Naive thymus-derived CD4-positive, alpha-beta T cell (primary cell): ENCODE results near the gene RSPO3. TPM values are rescaled to one million over a fixed set of nuclear protein-coding genes. Genes with fewer than 3 reads are reported as not detected.

Experiments
- ATAC-seq: fragments of 150-1000 bp; cut with Tn5 transposase; 2 replicates; pipeline ENCODE4 v1.10.0; 2021; ENCODE audit warnings: mild to moderate bottlenecking, moderate library complexity
- CTCF ChIA-PET: fragments of 350-600 bp; sonication (Branson Sonifier 250); formaldehyde crosslinking; loops from one replicate; lab custom pipeline; 2021; ENCODE audit warnings: antibody characterized with exemption; lab: Charles Lee
- POLR2A ChIA-PET: fragments of 350-600 bp; sonication (Branson Sonifier 250); formaldehyde crosslinking; loops from one replicate; lab custom pipeline; 2021; ENCODE audit warnings: antibody characterized with exemption, inconsistent platforms; lab: Charles Lee
- DNase-seq, 9 donors: peaks; one replicate each; pipeline versions ENCODE4 v3.0.0 to v3.0.0-alpha.2; 2020 to 2022; ENCODE audit warnings: mixed read lengths in 1 of 9
- H3K27ac ChIP-seq: one replicate; pipeline ENCODE4 v1.7.0; 2013; ENCODE audit warnings: mild to moderate bottlenecking, low read depth, low read length, moderate library complexity
- H3K27me3 ChIP-seq, 2 donors: one replicate each; pipeline ENCODE4 v1.7.0; 2013; ENCODE audit warnings: low read length in 2 of 2, mild to moderate bottlenecking in 2 of 2, moderate library complexity in 2 of 2; ENCODE audit not compliant: control insufficient read depth in 2 of 2, insufficient read depth in 2 of 2
- H3K36me3 ChIP-seq, 3 experiments: 1 replicate in 2 of 3; 2 replicates in 1 of 3; pipeline ENCODE4 v1.7.0; 2013; ENCODE audit warnings: low read length in 3 of 3, mild to moderate bottlenecking in 3 of 3, moderate library complexity in 1 of 3; ENCODE audit not compliant: insufficient read depth in 3 of 3, control insufficient read depth in 2 of 3
- H3K4me1 ChIP-seq, 2 donors: one replicate each; pipeline ENCODE4 v1.7.0; 2013; ENCODE audit warnings: low read length in 2 of 2, mild to moderate bottlenecking in 2 of 2, moderate library complexity in 1 of 2; ENCODE audit not compliant: control insufficient read depth in 2 of 2, insufficient read depth in 2 of 2
- H3K4me3 ChIP-seq: 2 replicates; pipeline ENCODE4 v1.7.0; 2013; ENCODE audit warnings: mild to moderate bottlenecking, low read length
- H3K9me3 ChIP-seq, 3 experiments: 1 replicate in 2 of 3; 2 replicates in 1 of 3; pipeline ENCODE4 v1.7.0; 2013; ENCODE audit warnings: low read length in 3 of 3; ENCODE audit not compliant: control insufficient read depth in 2 of 3
- H3K27ac Mint-ChIP-seq, 9 donors: one replicate each; pipeline ENCODE4 v1.8.0; 2020 to 2022; ENCODE audit warnings: mixed read lengths in 9 of 9, mild to moderate bottlenecking in 8 of 9, moderate library complexity in 5 of 9, inconsistent platforms in 2 of 9
- H3K27me3 Mint-ChIP-seq, 5 donors: one replicate each; pipeline ENCODE4 v1.8.0; 2021 to 2022; ENCODE audit warnings: mixed read lengths in 5 of 5, mild to moderate bottlenecking in 1 of 5
- H3K36me3 Mint-ChIP-seq, 5 donors: one replicate each; pipeline ENCODE4 v1.8.0; 2020 to 2022; ENCODE audit warnings: mixed read lengths in 5 of 5, mild to moderate bottlenecking in 3 of 5, inconsistent platforms in 1 of 5
- H3K4me1 Mint-ChIP-seq, 7 donors: one replicate each; pipeline ENCODE4 v1.8.0; 2020 to 2022; ENCODE audit warnings: mixed read lengths in 7 of 7, mild to moderate bottlenecking in 3 of 7, inconsistent platforms in 1 of 7
- H3K4me3 Mint-ChIP-seq, 10 donors: one replicate each; pipeline ENCODE4 v1.8.0; 2020 to 2022; ENCODE audit warnings: mild to moderate bottlenecking in 10 of 10, mixed read lengths in 10 of 10, moderate library complexity in 6 of 10, inconsistent platforms in 2 of 10
- H3K9me3 Mint-ChIP-seq, 11 donors: one replicate each; pipeline ENCODE4 v1.8.0; 2020 to 2022; ENCODE audit warnings: mixed read lengths in 11 of 11, mild to moderate bottlenecking in 4 of 11, inconsistent platforms in 1 of 11, moderate library complexity in 1 of 11
- intact Hi-C, 2 donors: fragments of 100-400 bp; cut with micrococcal nuclease; formaldehyde crosslinking; loops; one replicate each; pipeline ENCODE4 v1.15.1; 2023
- polyA plus RNA-seq, 2 donors: library from polyadenylated mRNA; unstranded; fragments of 300-500 nt; fragmentation: Illumina TruSeq; gene quantifications; one replicate each; pipeline ENCODE4 v1.2.3, GENCODE V29; 2021
- total RNA-seq, 6 experiments: library from RNA in 5 of 6; stranded (reverse) in 5 of 6; gene quantifications; 1 replicate in 5 of 6; 2 replicates in 1 of 6; pipeline ENCODE4 v1.2.3 and lab custom pipeline; 2021 to 2026

Gene RSPO3
- total and polyA plus RNA-seq, 7 experiments from 2014 or later, result not detected

GRCh38 chr6:127192911-127193541, 74.6 kb downstream of the RSPO3 start:
- Mint-ChIP-seq H3K4me3 (no peak overlapping the region), H3K27ac (no peak overlapping the region), H3K36me3 (no peaks in the 10 kb centered on the region), H3K27me3 (peaks cover 0 to 9% (median 6%) of the 10 kb centered on the region in 5 donors), H3K4me1 (no peaks in the 10 kb centered on the region), H3K9me3 (no peaks in the 10 kb centered on the region)
- ChIA-PET POLR2A (no interaction called here), CTCF (no interaction called here)
- Histone ChIP-seq H3K4me3 (no peak overlapping the region), H3K4me1 (no peaks in the 10 kb centered on the region), H3K36me3 (no peaks in the 10 kb centered on the region), H3K27me3 (no peaks in the 10 kb centered on the region), H3K27ac (no peak overlapping the region), H3K9me3 (no peaks in the 10 kb centered on the region)
- DNase-seq (no peak), ATAC-seq (peak; percentile 54)
- intact Hi-C loops, result no loop called here

GRCh38 chr6:127195833-127196232, 77.4 kb downstream of the RSPO3 start:
- Histone ChIP-seq H3K4me1 (no peaks in the 10 kb centered on the region), H3K27me3 (no peaks in the 10 kb centered on the region), H3K36me3 (no peaks in the 10 kb centered on the region), H3K27ac (no peak overlapping the region), H3K9me3 (no peaks in the 10 kb centered on the region), H3K4me3 (no peak overlapping the region)
- CTCF ChIA-PET, result no interaction called here
- no peak overlapping the region for H3K27ac Mint-ChIP-seq
- POLR2A ChIA-PET, result no interaction called here
- no peaks in the 10 kb centered on the region for H3K36me3 Mint-ChIP-seq
- ATAC-seq (no peak), DNase-seq (no peak)
- no peak overlapping the region for H3K4me3 Mint-ChIP-seq
- intact Hi-C loops, result no loop called here
- H3K27me3 Mint-ChIP-seq, result peaks cover 5 to 20% (median 13%) of the 10 kb centered on the region in 5 donors
- H3K9me3 Mint-ChIP-seq, result no peaks in the 10 kb centered on the region
- H3K4me1 Mint-ChIP-seq, result no peaks in the 10 kb centered on the region

GRCh38 chr6:127198549-127198948, 80.1 kb downstream of the RSPO3 start:
- Histone ChIP-seq H3K4me1 (no peaks in the 10 kb centered on the region), H3K9me3 (no peaks in the 10 kb centered on the region), H3K27me3 (no peaks in the 10 kb centered on the region), H3K36me3 (no peaks in the 10 kb centered on the region), H3K27ac (no peak overlapping the region), H3K4me3 (no peak overlapping the region)
- ChIA-PET CTCF (no interaction called here), POLR2A (no interaction called here)
- ATAC-seq (peak; percentile 72), DNase-seq (no peak)
- Mint-ChIP-seq H3K36me3 (no peaks in the 10 kb centered on the region), H3K9me3 (no peaks in the 10 kb centered on the region), H3K27ac (no peak overlapping the region), H3K4me1 (no peaks in the 10 kb centered on the region), H3K27me3 (peaks cover 10 to 26% (median 16%) of the 10 kb centered on the region in 5 donors), H3K4me3 (no peak overlapping the region)
- intact Hi-C loops, result no loop called here

- POLR2A ChIA-PET, result no interaction called here
- Histone ChIP-seq H3K9me3 (no peaks in the 10 kb centered on the region), H3K27me3 (no peaks in the 10 kb centered on the region), H3K36me3 (no peaks in the 10 kb centered on the region), H3K4me3 (no peak overlapping the region), H3K4me1 (no peaks in the 10 kb centered on the region), H3K27ac (no peak overlapping the region)
- peaks cover 10 to 30% (median 19%) of the 10 kb centered on the region in 5 donors for H3K27me3 Mint-ChIP-seq
- no peak overlapping the region for H3K27ac Mint-ChIP-seq
- no peaks in the 10 kb centered on the region for H3K9me3 Mint-ChIP-seq
- H3K4me3 Mint-ChIP-seq, result no peak overlapping the region
- ATAC-seq, result no peak
- intact Hi-C loops, result no loop called here
- CTCF ChIA-PET, result no interaction called here
- DNase-seq, result no peak
- H3K4me1 Mint-ChIP-seq, result no peaks in the 10 kb centered on the region
- H3K36me3 Mint-ChIP-seq, result no peaks in the 10 kb centered on the region
These were observed 81.0 kb downstream of the RSPO3 start for GRCh38 chr6:127199470-127199869.

GRCh38 chr6:127200114-127200513, 81.6 kb downstream of the RSPO3 start:
- H3K4me3 ChIP-seq, result no peak overlapping the region
- no peak overlapping the region for H3K27ac ChIP-seq
- Mint-ChIP-seq H3K4me3 (no peak overlapping the region), H3K4me1 (no peaks in the 10 kb centered on the region), H3K9me3 (no peaks in the 10 kb centered on the region), H3K27me3 (peaks cover 15 to 36% (median 21%) of the 10 kb centered on the region in 5 donors), H3K36me3 (no peaks in the 10 kb centered on the region), H3K27ac (no peak overlapping the region)
- H3K36me3 ChIP-seq, result no peaks in the 10 kb centered on the region
- H3K27me3 ChIP-seq, result no peaks in the 10 kb centered on the region
- intact Hi-C loops, result no loop called here
- ChIA-PET CTCF (no interaction called here), POLR2A (no interaction called here)
- DNase-seq (no peak), ATAC-seq (no peak)
- no peaks in the 10 kb centered on the region for H3K4me1 ChIP-seq
- no peaks in the 10 kb centered on the region for H3K9me3 ChIP-seq

GRCh38 chr6:127201321-127201720, 82.8 kb downstream of the RSPO3 start:
- Histone ChIP-seq H3K9me3 (no peaks in the 10 kb centered on the region), H3K4me3 (no peak overlapping the region), H3K27ac (no peak overlapping the region), H3K4me1 (no peaks in the 10 kb centered on the region), H3K27me3 (no peaks in the 10 kb centered on the region), H3K36me3 (no peaks in the 10 kb centered on the region)
- intact Hi-C loops, result no loop called here
- CTCF ChIA-PET, result no interaction called here
- Mint-ChIP-seq H3K27ac (no peak overlapping the region), H3K4me3 (no peak overlapping the region), H3K9me3 (no peaks in the 10 kb centered on the region), H3K36me3 (no peaks in the 10 kb centered on the region), H3K4me1 (no peaks in the 10 kb centered on the region), H3K27me3 (peaks cover 15 to 37% (median 26%) of the 10 kb centered on the region in 5 donors)
- no peak for ATAC-seq
- DNase-seq, result no peak
- POLR2A ChIA-PET, result no interaction called here

- CTCF ChIA-PET, result no interaction called here
- POLR2A ChIA-PET, result no interaction called here
- intact Hi-C loops, result no loop called here
- no peaks in the 10 kb centered on the region for H3K9me3 ChIP-seq
- H3K27ac ChIP-seq, result no peak overlapping the region
- ATAC-seq (no peak), DNase-seq (no peak)
- no peaks in the 10 kb centered on the region for H3K27me3 ChIP-seq
- H3K36me3 Mint-ChIP-seq, result no peaks in the 10 kb centered on the region
- no peak overlapping the region for H3K27ac Mint-ChIP-seq
- no peaks in the 10 kb centered on the region for H3K4me1 ChIP-seq
- H3K36me3 ChIP-seq, result no peaks in the 10 kb centered on the region
- H3K27me3 Mint-ChIP-seq, result peaks cover 16 to 34% (median 28%) of the 10 kb centered on the region in 5 donors
- H3K9me3 Mint-ChIP-seq, result no peaks in the 10 kb centered on the region
- H3K4me3 Mint-ChIP-seq, result no peak overlapping the region
- H3K4me3 ChIP-seq, result no peak overlapping the region
- no peaks in the 10 kb centered on the region for H3K4me1 Mint-ChIP-seq
These were observed 84.2 kb downstream of the RSPO3 start for GRCh38 chr6:127202676-127203075.
